K562 (cell line): ENCODE measurements around the gene LRRC1. TPM values are rescaled to one million over a fixed set of nuclear protein-coding genes. Genes with fewer than 3 reads are reported as not detected.

Source experiments
- ATF1 ChIP-seq, 2 experiments: fragments of 450-650 bp in 1 of 2; IDR thresholded peaks; 2 replicates each; pipeline ENCODE4 v1.6.1; 2016; ENCODE audit warnings: missing compliant biosample characterization in 1 of 2, missing genetic modification characterization in 1 of 2
- KLF1 ChIP-seq: fragments of 450-650 bp; IDR thresholded peaks from 2 replicates; pipeline ENCODE4 v1.6.1; 2016; ENCODE audit warnings: missing genetic modification characterization, missing compliant biosample characterization
- MAFK ChIP-seq: IDR thresholded peaks from 2 replicates; pipeline ENCODE4 v1.6.1; 2011; ENCODE audit warnings: low read length, improper control_type of control experiment
- PCBP1 ChIP-seq: fragments of 200-400 bp; formaldehyde crosslinking; IDR thresholded peaks from 2 replicates; pipeline ENCODE4 v1.6.1; 2018; ENCODE audit warnings: mild to moderate bottlenecking, low read depth, low read length; ENCODE audit not compliant: poor library complexity, severe bottlenecking
- ZBED1 ChIP-seq: IDR thresholded peaks from 2 replicates; pipeline ENCODE4 v1.6.1; 2014
- ZNF76 ChIP-seq: fragments of 250-450 bp; sonication (Bioruptor Pico); IDR thresholded peaks from 2 replicates; pipeline ENCODE4 v1.4.0; 2020; ENCODE audit warnings: mild to moderate bottlenecking, moderate library complexity, borderline replicate concordance
- polyA plus RNA-seq, 8 experiments: library from polyadenylated mRNA; depleted of rRNA in 4 of 8; stranded (reverse) in 5 of 8; unstranded in 3 of 8; fragments of >200 nt; fragmentation: Nextera tagmentation in 2 of 8; fragmentation: Illumina TruSeq in 1 of 8; extraction: Ambion mirVana in 2 of 8; extraction: Trizol in 1 of 8; gene quantifications; 2 replicates each; pipeline versions ENCODE4 v1.2.1 to v1.2.3, GENCODE V29; 2011 to 2014; ENCODE audit warnings: inconsistent platforms in 1 of 8, missing spikeins in 1 of 8
- total RNA-seq, 7 experiments: library from RNA; depleted of rRNA in 6 of 7; stranded (reverse); fragments of >200 nt in 6 of 7; fragmentation: Illumina TruSeq in 2 of 7; extraction: Trizol in 2 of 7; gene quantifications; 2 replicates each; pipeline versions ENCODE4 v1.2.1 to v1.2.3, GENCODE V29; 2011 to 2021; ENCODE audit warnings: low replicate concordance in 1 of 7
- TF ChIP-seq, protein P1 (sequence below), 2 experiments: fragments of 200-800 bp in 1 of 2; sonication (Bioruptor generic) in 1 of 2; sonication (generic) in 1 of 2; formaldehyde crosslinking in 1 of 2; IDR thresholded peaks in 1 of 2; conservative IDR thresholded peaks in 1 of 2; 2 replicates each; pipeline versions ENCODE4 v1.5.0 to v1.6.1; 2016 to 2020; ENCODE audit warnings: missing compliant biosample characterization in 1 of 2, missing genetic modification characterization in 1 of 2, missing genetic modification reagents in 1 of 2
- TF ChIP-seq, protein P2 (sequence below), 2 experiments: fragments of 450-650 bp; IDR thresholded peaks; 2 replicates each; pipeline ENCODE4 v1.6.1; 2016
- TF ChIP-seq, protein P3 (sequence below), 3 experiments: fragments of 200-800 bp in 1 of 3; sonication (Bioruptor generic) in 1 of 3; sonication (generic) in 1 of 3; formaldehyde crosslinking in 1 of 3; IDR thresholded peaks; 2 replicates each; pipeline versions ENCODE4 v1.6.1 to v1.8.0; 2016 to 2022; ENCODE audit warnings: mild to moderate bottlenecking in 2 of 3, missing compliant biosample characterization in 2 of 3, missing genetic modification characterization in 2 of 3, missing genetic modification reagents in 1 of 3

LRRC1 gene
- total and polyA plus RNA-seq, 9 of the 15 experiments (the other 6 are each of a cell fraction or from before 2014, with no cell fraction given), result not detected

DNA sequence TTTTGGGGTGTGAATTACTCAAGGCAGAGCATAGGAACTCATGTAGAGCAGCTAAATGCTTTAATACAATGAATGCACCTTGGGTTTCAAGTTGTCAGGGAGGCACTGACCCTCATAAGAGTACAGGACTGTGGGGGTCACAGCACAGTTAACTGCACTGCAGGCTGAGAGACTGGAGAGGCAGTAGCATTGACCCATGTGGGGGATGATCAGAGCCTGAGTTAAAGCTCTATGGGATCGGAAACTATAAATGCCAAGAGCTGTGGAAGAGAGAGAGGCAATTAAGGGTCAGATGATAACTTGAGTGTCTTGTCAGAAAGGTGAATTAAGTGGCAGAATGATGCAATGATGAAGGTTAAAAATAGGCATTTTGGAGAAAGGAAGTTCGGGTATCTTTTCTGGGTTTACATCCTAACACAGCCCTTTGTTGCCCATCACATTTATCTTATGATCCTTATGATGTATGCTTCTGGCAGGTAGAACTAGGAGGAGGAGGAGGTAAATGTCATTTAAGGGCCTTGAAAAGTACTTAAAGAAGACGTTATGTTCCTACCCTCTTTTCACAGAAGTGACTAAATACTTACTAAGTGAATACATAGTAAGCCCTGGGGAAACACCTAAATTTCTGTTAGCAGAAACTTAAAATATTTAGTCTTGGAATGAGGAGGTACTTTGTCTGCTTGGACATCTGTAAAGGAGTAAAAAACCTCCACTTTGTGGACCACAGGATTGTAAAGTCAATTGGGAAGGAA lies 24.2 kb downstream of the LRRC1 start (continued):
- TF ChIP-seq, protein P1, sequence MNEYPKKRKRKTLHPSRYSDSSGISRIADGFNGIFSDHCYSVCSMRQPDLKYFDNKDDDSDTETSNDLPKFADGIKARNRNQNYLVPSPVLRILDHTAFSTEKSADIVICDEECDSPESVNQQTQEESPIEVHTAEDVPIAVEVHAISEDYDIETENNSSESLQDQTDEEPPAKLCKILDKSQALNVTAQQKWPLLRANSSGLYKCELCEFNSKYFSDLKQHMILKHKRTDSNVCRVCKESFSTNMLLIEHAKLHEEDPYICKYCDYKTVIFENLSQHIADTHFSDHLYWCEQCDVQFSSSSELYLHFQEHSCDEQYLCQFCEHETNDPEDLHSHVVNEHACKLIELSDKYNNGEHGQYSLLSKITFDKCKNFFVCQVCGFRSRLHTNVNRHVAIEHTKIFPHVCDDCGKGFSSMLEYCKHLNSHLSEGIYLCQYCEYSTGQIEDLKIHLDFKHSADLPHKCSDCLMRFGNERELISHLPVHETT (CRISPR knock-in tag; conservative IDR thresholded peaks at IDR 0.05 in 1 of 2, IDR thresholded peaks at IDR 0.05 in 1 of 2), result no peak
- TF ChIP-seq PCBP1 (no peak), KLF1 (tag) (no peak), ZBED1 (no peak), MAFK (no peak), ZNF76 (CRISPR knock-in tag) (no peak), ATF1 (CRISPR knock-in tag; IDR thresholded peaks at IDR 0.05) (no peak), ATF1 (tag; IDR thresholded peaks at IDR 0.05) (no peak)
- TF ChIP-seq, protein P2, sequence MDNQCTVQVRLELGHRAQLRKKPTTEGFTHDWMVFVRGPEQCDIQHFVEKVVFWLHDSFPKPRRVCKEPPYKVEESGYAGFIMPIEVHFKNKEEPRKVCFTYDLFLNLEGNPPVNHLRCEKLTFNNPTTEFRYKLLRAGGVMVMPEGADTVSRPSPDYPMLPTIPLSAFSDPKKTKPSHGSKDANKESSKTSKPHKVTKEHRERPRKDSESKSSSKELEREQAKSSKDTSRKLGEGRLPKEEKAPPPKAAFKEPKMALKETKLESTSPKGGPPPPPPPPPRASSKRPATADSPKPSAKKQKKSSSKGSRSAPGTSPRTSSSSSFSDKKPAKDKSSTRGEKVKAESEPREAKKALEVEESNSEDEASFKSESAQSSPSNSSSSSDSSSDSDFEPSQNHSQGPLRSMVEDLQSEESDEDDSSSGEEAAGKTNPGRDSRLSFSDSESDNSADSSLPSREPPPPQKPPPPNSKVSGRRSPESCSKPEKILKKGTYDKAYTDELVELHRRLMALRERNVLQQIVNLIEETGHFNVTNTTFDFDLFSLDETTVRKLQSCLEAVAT (IDR thresholded peaks at IDR 0.05), result no peak
- TF ChIP-seq, protein P3, sequence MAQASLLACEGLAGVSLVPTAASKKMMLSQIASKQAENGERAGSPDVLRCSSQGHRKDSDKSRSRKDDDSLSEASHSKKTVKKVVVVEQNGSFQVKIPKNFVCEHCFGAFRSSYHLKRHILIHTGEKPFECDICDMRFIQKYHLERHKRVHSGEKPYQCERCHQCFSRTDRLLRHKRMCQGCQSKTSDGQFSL (CRISPR knock-in tag; IDR thresholded peaks at IDR 0.05), result no peak
- TF ChIP-seq, protein P3 (tag; IDR thresholded peaks at IDR 0.05), result no peak
